HG03558 (cell line): ENCODE results near the gene PHF1.
"Not testable (repeated sequence)": the region's sequence is repeated elsewhere in the genome, so short reads cannot be mapped to it uniquely, and the experiment has no call there.

Experiments used
- ATAC-seq: cut with Tn5 transposase; IDR thresholded peaks from one replicate; pipeline ENCODE4 v1.9.1; 2021; ENCODE audit warnings: moderate number of reproducible peaks; ENCODE audit not compliant: unreplicated experiment; ENCODE audit errors: extremely low read depth

Gene PHF1

GRCh38 chr6:33410711-33411631 lies at the start of gene PHF1:
Gene PHF1, plus strand, starts transcription at chr6:33411014. Its CDS starts 1,250 bp downstream, at chr6:33412264.
- ATAC-seq, result peak; percentile 13

DNA sequence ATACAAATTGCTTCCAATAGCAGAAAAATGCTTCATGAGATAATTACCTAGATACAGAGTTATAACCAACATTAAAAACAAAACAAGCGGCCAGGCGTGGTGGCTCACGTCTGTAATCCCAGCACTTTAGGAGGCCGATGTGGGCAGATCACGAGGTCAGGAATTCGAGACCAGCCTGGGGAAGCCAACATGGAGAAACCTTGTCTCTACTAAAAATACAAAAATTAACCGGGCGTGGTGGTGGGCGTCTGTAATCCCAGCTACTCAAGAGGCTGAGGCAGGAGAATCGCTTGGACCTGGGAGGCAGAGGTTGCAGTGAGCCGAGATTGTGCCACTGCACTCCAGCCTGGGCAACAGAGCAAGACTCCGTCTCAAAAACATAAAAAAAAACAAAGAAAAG lies 47.3 kb upstream of the PHF1 start:
- ATAC-seq, result not testable (repeated sequence)

GRCh38 chr6:33364475-33365205 lies 46.2 kb upstream of the PHF1 start:
- not testable (repeated sequence) for ATAC-seq

DNA sequence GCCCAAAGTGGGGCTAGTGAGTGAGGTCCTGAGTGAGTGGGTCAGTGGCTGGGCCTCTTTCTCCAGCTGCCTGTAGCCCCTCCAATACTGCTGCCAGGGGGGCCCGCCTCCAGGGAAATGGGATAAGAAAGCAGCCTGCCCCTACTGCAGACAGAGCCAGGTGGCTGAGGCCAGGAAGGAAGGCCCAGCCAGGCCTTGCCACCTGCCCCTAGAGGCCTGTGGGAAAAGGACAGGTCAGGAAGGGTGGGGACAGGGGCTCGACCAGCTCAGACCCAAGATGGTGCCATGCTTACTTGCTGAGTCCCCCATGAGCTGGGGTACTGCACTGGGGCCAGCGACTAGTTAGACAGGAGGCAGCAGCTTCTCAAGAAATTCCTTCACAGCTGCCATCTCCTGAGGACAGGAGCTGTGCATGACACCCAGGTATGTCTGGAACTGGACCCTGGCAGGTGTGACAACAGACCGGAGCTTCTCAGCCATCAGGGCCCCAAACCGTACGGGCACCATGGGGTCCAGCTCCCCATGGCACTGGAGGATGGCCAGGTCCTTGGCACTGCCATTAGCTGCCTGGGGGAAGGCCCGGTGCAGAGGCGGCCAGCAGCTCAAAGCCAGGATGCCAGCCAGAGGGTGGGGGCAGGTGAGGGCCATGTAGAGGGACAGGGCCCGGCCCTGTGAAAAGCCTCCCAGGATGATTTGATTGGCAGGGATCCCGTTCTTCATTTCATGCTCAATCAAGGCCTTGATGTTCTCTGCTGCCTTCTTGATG lies 45.4 kb upstream of the PHF1 start:
- ATAC-seq, result not testable (repeated sequence)

DNA sequence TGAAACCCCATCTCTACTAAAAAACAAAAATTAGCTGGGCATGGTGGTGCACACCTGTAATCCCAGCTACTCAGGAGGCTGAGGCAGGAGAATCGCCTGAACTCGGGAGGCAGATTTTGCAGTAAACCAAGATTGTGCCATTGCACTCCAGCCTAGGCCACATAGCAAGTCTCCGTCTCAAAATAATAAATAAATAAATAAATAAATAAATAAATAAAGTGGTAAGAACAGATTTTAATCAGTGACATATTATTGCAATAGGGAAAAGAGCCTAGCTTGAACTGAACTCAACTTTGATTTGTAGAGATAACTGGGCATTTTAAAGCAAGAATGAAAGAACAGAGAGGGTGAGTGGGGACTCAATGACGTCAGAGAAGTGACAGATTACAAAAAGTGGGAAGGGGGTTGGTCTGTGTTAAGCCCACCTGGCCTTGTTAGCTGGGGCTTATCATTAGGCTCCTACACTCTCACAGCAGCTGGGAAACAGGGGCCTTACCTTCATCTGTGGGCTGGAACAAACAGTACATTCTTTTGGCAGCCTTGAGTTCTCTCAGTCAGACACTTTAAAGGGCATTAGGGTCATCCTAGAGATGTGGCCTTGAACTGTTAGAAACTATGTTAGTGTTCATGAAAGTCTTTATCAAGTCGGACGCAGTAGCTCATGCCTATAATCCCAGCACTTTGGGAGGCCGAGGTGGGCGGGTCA lies 43.7 kb upstream of the PHF1 start:
- ATAC-seq, result no peak

DNA sequence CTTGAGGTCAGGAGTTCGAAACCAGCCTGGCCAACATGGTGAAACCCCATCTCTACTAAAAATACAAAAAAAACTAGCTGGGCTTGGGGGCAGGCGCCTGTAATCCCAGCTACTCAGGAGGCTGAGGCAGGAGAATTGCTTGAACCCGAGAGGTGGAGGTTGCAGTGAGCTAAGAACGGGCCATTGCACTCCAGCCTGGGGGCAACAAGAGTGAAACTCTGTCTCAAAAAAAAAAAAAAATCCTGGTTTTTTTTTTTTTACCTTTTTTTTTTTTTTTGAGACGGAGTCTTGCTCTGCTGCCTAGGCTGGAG lies 43.1 kb upstream of the PHF1 start:
- ATAC-seq, result not testable (repeated sequence)

GRCh38 chr6:33371901-33372300 lies 38.9 kb upstream of the PHF1 start:
- not testable (repeated sequence) for ATAC-seq

GRCh38 chr6:33372526-33373123 lies 38.2 kb upstream of the PHF1 start:
- no peak for ATAC-seq

DNA sequence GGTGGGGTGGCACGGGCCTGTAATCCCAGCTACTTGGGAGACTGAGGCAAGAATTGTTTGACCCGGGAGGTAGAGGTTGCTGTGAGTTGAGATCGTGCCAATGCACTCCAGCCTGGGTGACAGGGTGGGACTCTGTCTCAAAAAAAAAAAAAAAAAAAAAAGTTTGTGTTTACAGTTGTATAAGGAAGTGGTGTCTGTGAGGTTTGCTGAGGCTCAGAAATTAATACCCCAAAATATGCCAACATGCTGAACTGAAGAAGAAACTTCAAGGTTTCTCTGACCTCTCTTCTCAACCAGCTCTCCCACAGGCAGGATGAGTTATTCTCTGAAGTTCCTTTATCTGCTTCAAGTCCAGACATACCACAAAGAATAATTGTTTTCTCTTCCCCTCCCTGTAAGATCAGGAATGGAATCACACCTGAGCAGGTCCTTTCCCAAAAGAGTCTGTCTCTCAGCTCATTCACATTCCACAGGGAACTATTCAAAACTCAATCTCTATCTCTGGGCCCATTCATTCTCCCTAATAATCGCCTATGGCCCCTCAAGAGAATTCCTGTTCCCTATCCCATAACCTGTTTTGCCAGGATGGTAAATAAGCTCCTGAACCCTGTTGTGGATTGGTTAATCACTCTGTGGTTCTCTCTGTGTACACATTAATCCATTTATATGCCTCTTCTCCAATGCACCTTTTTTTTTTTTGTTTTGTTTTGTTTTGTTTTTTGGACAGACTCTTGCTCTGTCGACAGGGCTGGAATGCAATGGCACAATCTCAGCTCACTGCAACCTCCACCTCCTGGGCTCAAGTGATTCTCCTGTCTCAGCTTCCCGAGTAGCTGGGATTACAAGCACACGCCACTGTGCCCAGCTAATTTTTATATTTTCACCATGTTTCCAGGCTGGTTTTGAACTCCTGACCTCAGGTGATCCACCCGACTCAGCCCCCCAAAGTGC lies 36.6 kb upstream of the PHF1 start:
- no peak for ATAC-seq

- ATAC-seq, result no peak
Observed at GRCh38 chr6:33375143-33375671, 35.6 kb upstream of the PHF1 start.

DNA sequence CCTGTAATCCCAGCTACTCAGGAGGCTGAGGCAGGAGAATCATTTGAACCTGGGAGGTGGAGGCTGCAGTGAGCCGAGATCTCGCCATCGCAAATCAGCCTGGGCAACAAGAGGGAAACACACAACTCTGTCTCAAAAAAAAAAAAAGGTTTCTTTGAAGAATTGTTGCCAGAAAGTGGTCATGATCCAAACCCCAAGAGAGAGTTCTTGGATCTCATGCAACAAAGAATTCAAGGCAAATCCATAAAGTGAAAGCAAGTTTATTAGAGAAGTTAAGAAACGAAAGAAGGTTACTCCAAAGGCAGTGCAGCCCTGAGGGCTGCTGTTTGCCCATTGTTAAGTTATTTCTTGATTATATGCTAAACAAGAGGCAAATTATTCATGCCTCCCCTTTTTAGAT lies 33.6 kb upstream of the PHF1 start:
- ATAC-seq, result no peak

GRCh38 chr6:33379184-33379583 lies 31.6 kb upstream of the PHF1 start:
- ATAC-seq, result not testable (repeated sequence)

- no peak for ATAC-seq
Observed at GRCh38 chr6:33380272-33380981, 30.4 kb upstream of the PHF1 start.

GRCh38 chr6:33383427-33384185 lies 27.2 kb upstream of the PHF1 start:
- ATAC-seq, result no peak

- no peak for ATAC-seq
Observed at GRCh38 chr6:33384581-33385020, 26.2 kb upstream of the PHF1 start.

DNA sequence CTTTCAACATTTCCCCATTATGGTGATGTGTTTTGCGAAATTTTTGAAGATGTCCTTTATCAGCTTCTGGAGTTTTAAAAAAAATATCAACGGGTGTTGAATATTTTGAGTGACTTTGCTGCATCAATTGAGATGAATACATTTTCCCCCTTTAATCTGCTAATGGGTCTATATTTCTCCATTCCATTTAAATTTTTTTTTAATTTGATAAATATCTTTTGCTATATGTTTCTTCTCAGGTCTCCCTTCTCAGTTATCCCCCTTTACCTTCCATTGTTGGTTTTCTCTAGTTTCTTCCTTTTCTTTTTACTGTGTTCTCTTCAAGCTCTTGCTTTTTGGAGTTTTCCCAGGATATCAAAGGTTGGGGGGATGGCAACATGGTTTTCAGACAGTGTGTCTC lies 20.6 kb upstream of the PHF1 start:
- ATAC-seq, result no peak

- ATAC-seq, result no peak
Observed at GRCh38 chr6:33390767-33391277, 20.0 kb upstream of the PHF1 start.
